NB4 (cell line): Measurements from ENCODE around the gene NBEAL2.

Experiments used
- CTCF ChIP-seq: IDR thresholded peaks from one replicate; pipeline ENCODE4 v1.5.1; 2012; ENCODE audit warnings: low read depth, low read length
- MAX ChIP-seq: IDR thresholded peaks from 2 replicates; pipeline ENCODE4 v1.6.1; 2011; ENCODE audit warnings: low read depth, low read length

- TF ChIP-seq MAX, result no peak
- TF ChIP-seq CTCF, result no peak
These were observed 77.8 kb downstream of the NBEAL2 start for GRCh38 chr3:47057212-47057671.
